Raji (cell line): Measurements from ENCODE around the gene CTSK.

Source experiments
- POLR2A ChIP-seq: IDR thresholded peaks from 2 replicates; pipeline ENCODE4 v1.6.1; 2011; ENCODE audit warnings: low read depth, low read length, control low read depth; ENCODE audit not compliant: insufficient read depth

The CTSK gene

DNA sequence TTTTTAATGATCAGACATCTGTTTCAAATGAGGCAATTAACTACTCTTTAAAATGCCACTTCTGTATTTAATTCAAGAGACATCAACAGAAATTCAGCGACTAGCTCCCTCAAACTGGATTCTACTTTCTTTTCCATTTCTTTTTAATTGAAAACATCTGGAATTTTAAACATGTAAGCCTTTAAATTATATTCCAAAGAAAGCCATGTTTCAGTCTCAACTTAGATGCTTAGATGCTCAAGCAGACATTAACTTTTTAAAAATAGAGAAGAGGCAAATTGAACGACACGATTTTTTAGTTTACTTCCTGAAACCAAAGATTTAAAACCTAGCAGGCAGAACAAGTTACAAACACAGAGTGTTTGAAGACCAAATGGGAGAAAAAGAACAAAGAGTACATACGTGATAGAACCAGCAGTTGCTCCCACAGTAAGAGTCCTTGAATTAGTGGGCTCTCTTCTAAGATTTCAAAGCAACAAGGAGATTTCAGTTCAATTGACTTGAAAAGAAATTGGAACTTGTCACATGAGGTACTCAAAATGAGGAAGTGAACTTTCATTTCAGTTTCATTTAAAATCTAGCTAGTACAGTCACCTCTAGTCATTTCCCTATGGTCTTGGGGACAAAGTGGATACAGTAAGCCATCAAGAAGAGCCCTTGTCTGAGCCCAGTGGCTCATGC is 42.6 kb downstream of the CTSK start, which contains the start of gene CTSS:
CTSS (minus strand) TSS at position 483 of the 681 bp plus-strand sequence. CDS start 1,015 bp downstream, outside the sequence.
- TF ChIP-seq POLR2A: peak; percentile 52

DNA sequence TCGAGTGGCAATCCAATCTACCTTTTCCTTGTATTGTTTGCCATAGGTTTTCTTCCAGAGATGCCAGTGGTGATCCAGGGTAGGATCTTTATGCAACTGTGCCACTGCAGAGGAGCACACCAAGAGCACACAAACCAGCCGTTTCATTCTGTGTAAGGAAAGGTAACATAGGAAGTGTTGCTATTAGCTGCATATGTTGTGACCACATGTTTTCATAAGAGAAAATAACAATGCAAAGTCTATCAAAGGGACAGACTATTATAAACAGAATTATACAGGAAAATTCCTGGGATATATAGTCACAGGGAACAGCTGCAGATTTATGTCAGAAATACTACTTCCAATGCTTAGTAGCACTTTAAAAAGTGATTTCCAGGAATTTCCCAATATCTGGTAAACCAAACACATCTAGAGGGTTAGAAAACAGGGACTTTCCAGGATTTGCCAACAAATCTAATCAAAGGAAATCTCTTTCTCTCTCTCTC is 43.4 kb downstream of the CTSK start:
- TF ChIP-seq POLR2A: no peak

DNA sequence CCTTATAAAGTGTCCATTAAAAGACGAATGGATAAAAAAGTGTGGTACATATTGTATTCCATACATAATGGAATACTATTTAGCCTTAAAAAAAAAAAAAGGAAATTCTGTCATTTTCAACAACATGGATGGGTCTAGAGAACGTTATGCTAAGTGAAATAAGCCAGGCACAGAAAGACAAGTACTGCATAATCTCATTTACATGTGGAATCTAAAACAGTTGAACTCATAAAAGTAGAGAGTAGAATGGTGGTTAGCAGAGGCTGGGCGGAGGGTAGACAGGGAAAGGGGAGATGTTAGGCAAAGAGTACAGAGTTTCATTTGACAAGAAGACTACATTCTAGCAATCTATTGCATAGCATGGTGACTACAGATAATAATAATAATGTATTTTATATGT is 45.0 kb downstream of the CTSK start:
- no peak for TF ChIP-seq POLR2A

DNA sequence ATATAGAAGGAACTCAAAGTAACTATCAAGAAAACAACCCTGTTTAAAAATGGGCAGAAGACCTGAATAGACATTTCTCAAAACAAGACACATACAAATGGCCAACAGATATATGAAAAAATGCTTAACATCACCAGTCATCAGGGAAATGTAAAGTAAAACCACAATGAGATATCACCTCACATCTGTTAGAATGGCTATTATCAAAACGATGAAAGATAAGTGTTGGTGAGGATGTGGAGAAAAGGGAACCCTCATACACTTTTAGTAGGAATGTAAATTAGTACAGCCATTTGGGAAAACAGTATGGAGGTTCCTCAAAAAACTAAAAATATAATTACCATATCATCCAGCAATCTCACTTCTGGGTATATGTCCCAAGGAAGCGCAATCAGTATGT is 45.5 kb downstream of the CTSK start:
- TF ChIP-seq POLR2A: no peak

DNA sequence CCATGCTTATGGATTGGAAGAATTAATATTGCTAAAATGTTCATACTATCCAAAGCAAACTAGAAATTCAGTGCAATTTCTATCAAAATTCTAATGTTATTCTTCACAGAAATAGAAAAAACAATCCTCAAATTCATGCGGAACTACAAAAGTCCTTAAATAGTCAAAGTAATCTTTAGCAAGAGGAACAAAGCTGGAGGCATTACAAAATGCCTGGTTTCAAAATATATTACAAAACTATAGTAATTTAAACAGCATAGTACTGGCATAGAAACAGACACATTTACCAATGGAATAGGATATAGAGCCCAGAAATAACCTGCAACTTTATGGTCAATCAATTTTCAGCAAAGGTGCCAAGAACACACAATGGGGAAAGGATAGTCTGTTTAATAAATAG is 46.3 kb downstream of the CTSK start:
- TF ChIP-seq POLR2A: no peak

DNA sequence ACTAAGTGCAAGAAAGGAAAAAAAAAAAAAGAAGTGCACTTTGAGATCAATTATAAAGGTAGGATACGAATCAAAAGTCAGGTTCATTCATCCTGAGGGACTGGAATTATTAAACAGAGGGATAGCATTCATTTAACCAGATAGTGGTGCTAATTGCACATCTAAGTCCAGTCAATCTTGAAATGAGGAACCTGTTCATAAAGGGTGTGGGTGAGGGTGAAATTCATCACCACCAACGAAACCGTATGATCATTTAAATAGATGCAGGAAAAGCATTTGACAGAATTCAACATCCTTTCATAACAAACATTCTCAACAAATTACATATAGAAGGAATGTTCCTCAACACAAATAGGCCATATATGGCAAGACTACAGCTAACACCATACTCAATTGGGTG is 48.0 kb downstream of the CTSK start:
- no peak for TF ChIP-seq POLR2A

DNA sequence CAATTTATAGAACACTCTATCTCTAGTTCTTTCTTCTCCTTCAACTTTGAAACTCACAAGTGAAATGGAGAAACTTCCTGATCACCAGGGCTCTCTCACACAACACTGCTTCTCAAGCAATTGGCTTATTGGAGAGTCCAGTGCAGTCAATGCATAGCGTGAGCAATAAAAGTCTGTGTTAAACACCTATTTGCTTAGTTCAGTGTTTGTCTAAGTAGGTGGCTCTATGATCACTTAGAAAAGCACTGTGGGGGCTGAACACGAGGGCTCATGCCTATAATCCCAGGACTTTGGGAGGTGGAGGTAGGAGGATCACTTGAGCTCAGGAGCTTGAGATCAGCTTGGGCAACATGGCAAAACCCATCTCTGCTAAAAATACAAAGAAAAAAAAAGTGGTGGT is 54.6 kb downstream of the CTSK start:
- TF ChIP-seq POLR2A: no peak

DNA sequence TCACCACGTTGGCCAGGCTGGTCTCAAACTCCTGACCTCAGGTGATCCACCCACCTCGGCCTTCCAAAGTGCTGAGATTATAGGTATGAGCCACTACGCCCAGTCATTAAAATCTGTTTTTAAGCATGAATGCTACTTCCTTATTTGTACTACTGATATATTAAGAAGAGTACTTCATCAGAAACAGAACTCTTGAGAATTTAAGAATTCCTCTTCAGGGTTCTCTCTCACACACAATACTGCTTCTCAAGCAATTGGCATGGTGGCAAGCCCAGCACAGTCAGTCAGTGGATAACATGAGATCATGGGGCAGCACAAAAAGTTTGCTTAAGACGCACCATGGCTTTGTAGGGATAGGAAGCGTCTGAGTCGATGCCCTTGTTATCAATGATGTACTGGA is 56.6 kb downstream of the CTSK start:
- no peak for TF ChIP-seq POLR2A

DNA sequence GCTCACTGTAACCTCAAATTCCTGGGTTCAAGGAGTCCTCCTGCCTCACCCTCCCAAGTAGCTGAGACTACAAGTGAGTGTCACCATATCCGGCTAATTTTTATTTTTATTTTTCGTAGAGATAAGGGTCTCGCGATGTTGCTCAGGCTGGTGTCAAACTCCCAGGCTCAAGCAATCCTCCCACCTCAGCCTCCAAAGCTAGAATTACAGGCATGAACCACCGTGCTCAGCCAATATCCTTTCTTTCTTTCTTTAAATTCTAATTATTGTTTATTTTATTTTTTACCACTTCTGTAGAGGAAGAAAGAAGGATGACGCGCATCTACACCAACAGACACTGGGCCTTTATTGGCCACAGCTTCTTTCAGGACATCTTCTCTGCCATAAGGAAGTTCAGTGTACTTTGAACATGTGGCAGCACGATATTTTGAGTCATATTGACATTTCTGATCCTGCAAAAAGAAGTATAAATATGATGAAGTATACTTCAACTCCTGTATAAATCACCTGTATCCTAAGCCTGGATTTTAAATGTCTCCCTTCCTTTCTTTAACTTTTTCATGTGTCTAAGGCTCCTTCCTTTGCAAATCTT is 58.2 kb downstream of the CTSK start:
- TF ChIP-seq POLR2A: no peak

DNA sequence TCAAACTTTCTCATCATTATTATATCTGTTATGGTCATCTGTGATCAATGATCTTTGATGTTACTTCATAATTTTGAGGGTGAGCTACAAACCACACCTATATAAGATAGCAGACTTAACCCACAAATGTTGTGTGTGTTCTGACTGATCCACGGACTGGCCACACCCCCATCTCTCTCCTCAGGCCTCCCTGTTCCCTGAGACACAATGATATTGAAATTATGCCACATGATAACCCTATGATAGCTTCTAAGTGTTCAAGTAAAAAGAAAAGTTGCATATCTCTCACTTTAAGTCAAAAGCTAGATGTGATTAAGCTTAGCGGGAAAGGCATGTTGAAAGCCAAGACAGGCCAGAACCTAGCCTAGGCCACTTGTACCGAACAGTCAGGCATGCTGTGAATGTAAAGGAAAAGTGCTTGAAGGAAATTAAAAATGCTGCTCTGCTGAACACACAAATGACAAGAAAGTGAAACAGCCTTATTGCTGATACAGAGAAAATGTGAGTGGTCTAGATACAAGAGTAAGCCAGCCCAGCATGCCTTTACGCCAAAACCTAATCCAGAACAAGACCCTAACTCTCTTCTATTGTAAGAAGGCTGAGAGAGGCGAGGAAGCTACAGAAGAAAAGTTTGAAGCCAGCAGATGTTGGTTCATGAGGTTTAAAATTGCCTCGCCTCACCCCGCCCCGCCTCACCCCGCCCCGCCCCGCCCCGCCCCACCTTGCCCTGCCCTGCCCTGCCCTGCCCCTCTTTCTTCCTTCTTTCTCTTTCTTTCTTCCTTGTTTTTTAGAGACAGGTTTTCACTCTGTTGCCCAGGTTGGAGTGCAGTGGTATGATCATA is 59.0 kb downstream of the CTSK start:
- no peak for TF ChIP-seq POLR2A
